Measurements from ENCODE around the gene TRIM49D2.
"Not testable (repeated sequence)": the region's sequence is repeated elsewhere in the genome, so short reads cannot be mapped to it uniquely, and the experiment has no call there.

Gene TRIM49D2, protein sequence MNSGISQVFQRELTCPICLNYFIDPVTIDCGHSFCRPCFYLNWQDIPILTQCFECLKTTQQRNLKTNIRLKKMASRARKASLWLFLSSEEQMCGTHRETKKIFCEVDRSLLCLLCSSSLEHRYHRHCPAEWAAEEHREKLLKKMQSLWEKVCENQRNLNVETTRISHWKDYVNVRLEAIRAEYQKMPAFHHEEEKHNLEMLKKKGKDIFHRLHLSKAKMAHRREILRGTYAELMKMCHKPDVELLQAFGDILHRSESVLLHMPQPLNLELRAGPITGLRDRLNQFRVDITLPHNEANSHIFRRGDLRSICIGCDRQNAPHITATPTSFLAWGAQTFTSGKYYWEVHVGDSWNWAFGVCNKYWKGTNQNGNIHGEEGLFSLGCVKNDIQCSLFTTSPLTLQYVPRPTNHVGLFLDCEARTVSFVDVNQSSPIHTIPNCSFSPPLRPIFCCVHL

GRCh38 chr11:89923764-89924163, at the start of gene TRIM49D2:
TSS of gene TRIM49D2 (plus strand) at chr11:89924064. CDS start at chr11:89926762, 2,698 bp downstream.
- DNase-seq: not testable (repeated sequence)

DNA sequence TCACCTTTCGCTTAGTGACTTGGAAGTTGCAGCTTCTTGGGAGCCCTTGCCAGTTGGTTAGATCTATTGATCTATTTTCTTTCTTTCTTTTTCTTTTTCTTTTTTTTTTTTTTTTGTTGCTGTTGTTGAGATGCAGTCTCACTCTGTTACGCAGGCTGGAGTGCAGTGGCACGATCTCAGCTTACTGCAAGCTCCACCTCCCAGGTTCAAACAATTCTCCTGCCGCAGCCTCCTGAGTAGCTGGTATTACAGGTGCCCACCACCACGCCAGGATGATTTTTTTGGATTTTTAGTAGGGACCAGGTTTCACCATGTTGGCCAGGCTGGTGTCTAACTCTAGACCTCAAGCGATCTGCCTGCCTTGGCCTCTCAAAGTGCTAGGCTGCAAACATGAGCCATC, 46.4 kb upstream of the TRIM49D2 start:
- DNase-seq: not testable (repeated sequence)

GRCh38 chr11:89893245-89893644, 30.6 kb upstream of the TRIM49D2 start:
- DNase-seq: not testable (repeated sequence)

DNA sequence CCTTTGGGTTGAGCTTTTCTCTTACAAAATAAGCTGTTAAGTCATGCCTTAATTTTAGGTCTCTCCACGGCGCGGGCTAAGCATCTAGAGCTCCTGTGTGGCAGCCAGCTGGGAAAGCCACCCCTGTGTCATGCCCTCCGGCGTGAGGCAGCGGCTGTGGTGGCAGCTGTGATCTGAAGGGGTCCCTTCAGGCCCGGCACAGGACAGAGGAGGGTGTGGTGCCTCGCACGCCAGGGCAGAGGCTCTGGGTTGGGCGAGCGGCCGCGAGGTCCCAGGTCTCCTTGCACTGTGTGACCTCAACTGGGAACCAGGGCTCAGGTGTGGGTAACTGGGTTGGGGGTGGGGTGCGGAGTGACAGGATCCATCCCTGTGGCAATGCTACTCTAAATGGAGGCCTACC, 23.1 kb upstream of the TRIM49D2 start:
- not testable (repeated sequence) for DNase-seq

GRCh38 chr11:89922195-89922660, 1.6 kb upstream of the TRIM49D2 start, which contains the start of gene TRIM49D1:
TSS of gene TRIM49D1 (minus strand) at chr11:89922245. CDS start at chr11:89917710, 4,535 bp downstream.
- DNase-seq: no peak

GRCh38 chr11:89960833-89961232, 37.0 kb downstream of the TRIM49D2 start:
- DNase-seq: not testable (repeated sequence)

DNA sequence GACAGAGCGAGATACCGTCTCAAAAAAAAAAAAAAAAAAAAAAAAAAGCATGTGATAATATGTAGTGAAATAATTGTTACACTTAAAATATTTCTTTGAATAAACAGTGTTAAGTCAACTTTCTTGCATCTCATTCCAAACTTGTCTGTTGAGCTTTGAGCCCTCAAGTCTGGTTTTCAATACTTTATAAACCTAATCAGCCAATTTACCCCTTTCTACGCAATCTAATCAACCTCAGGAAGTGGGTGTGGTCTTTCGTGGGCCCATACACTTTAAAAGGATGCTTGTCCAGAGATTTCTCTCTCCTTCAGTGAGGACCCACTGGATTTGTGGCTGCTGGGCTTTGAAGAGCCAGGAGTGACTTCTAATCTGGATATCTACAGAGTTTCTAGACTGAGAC, 41.9 kb downstream of the TRIM49D2 start, which contains the start of gene TRIM64:
TSS of gene TRIM64 (plus strand) at position 301 of the 400 bp plus-strand sequence. CDS start 2,467 bp downstream, outside the sequence.
- DNase-seq: not testable (repeated sequence)
